ENCODE results near the gene ARHGAP26. TPM values are rescaled to one million over a fixed set of nuclear protein-coding genes. Genes with fewer than 3 reads are reported as not detected.

ARHGAP26 gene
- polyA plus RNA-seq, 3 donors, result 26.5 to 56.8 (median 28.7) TPM

GRCh38 chr5:143258559-143259253, 488.5 kb downstream of the ARHGAP26 start:
- Mint-ChIP-seq H3K4me1 (peaks cover 18% of the 10 kb centered on the region), H3K9me3 (peaks cover 0 to 5% (median 0%) of the 10 kb centered on the region in 7 donors), H3K36me3 (no peaks in the 10 kb centered on the region), H3K27me3 (ENCODE audit: low read depth in 3 of 3) (no peaks in the 10 kb centered on the region), H3K4me3 (no peak overlapping the region), H3K27ac (no peak overlapping the region)
- Histone ChIP-seq H4K20me1 (ENCODE audit: insufficient read depth, low read length) (no peaks in the 10 kb centered on the region), H3K9ac (ENCODE audit: insufficient read depth, low read length, poor library complexity, severe bottlenecking) (no peak overlapping the region), H3K4me2 (replicated peaks; ENCODE audit: extremely low read depth, low read length, poor library complexity, severe bottlenecking) (no peak overlapping the region), H3K4me3 (replicated peaks in 1 of 3; ENCODE audit: low read depth in 2 of 3, low read length in 3 of 3) (no peak overlapping the region), H2AFZ (ENCODE audit: insufficient read depth, low read depth, low read length, poor library complexity, severe bottlenecking) (no peak overlapping the region), H3K4me1 (ENCODE audit: control insufficient read depth in 1 of 2, insufficient read depth in 2 of 2, low read length in 2 of 2) (peaks cover 3 to 10% of the 10 kb centered on the region in 2 donors), H3K27ac (ENCODE audit: low read depth in 1 of 2, low read length in 2 of 2) (no peak overlapping the region), H3K27me3 (ENCODE audit: control insufficient read depth in 2 of 2, insufficient read depth in 2 of 2, low read length in 2 of 2) (no peaks in the 10 kb centered on the region), H3K36me3 (replicated peaks in 1 of 2; ENCODE audit: control insufficient read depth in 1 of 2, insufficient read depth in 2 of 2, low read length in 2 of 2) (no peaks in the 10 kb centered on the region), H3K9me3 (replicated peaks in 1 of 2; ENCODE audit: control insufficient read depth in 1 of 2, insufficient read depth in 1 of 2, low read length in 2 of 2) (no peaks in the 10 kb centered on the region), H3K79me2 (ENCODE audit: insufficient read depth, low read length) (no peaks in the 10 kb centered on the region)
- DNase-seq, result no peak
- TF ChIP-seq CTCF (IDR thresholded peaks at IDR 0.05), result no peak
- intact Hi-C loops (cut with micrococcal nuclease), result no loop called here
- WGBS (ENCODE audit: insufficient coverage), result 100% methylated on average over 7 of the region's 12 CpGs

- Mint-ChIP-seq H3K36me3 (no peaks in the 10 kb centered on the region), H3K9me3 (peaks cover 0 to 3% (median 0%) of the 10 kb centered on the region in 7 donors), H3K27ac (no peak overlapping the region), H3K4me3 (no peak overlapping the region), H3K4me1 (peaks cover 18% of the 10 kb centered on the region), H3K27me3 (ENCODE audit: low read depth in 3 of 3) (no peaks in the 10 kb centered on the region)
- Histone ChIP-seq H3K36me3 (replicated peaks in 1 of 2; ENCODE audit: control insufficient read depth in 1 of 2, insufficient read depth in 2 of 2, low read length in 2 of 2) (no peaks in the 10 kb centered on the region), H3K27me3 (ENCODE audit: control insufficient read depth in 2 of 2, insufficient read depth in 2 of 2, low read length in 2 of 2) (no peaks in the 10 kb centered on the region), H3K79me2 (ENCODE audit: insufficient read depth, low read length) (no peaks in the 10 kb centered on the region), H3K4me2 (replicated peaks; ENCODE audit: extremely low read depth, low read length, poor library complexity, severe bottlenecking) (no peak overlapping the region), H4K20me1 (ENCODE audit: insufficient read depth, low read length) (no peaks in the 10 kb centered on the region), H3K4me3 (replicated peaks in 1 of 3; ENCODE audit: low read depth in 2 of 3, low read length in 3 of 3) (no peak overlapping the region), H3K9me3 (replicated peaks in 1 of 2; ENCODE audit: control insufficient read depth in 1 of 2, insufficient read depth in 1 of 2, low read length in 2 of 2) (no peaks in the 10 kb centered on the region), H2AFZ (ENCODE audit: insufficient read depth, low read depth, low read length, poor library complexity, severe bottlenecking) (no peak overlapping the region), H3K4me1 (ENCODE audit: control insufficient read depth in 1 of 2, insufficient read depth in 2 of 2, low read length in 2 of 2) (peaks cover 3 to 10% of the 10 kb centered on the region in 2 donors), H3K27ac (ENCODE audit: low read depth in 1 of 2, low read length in 2 of 2) (no peak overlapping the region), H3K9ac (ENCODE audit: insufficient read depth, low read length, poor library complexity, severe bottlenecking) (no peak overlapping the region)
- 100% methylated on average over 5 of the region's 7 CpGs for WGBS (ENCODE audit: insufficient coverage)
- intact Hi-C loops (cut with micrococcal nuclease), result no loop called here
- no peak for TF ChIP-seq CTCF (IDR thresholded peaks at IDR 0.05)
- DNase-seq, result no peak
Observed at GRCh38 chr5:143259254-143259605, 489.1 kb downstream of the ARHGAP26 start.
